Muscle layer of duodenum (tissue), 2 donors: ENCODE results near the gene PHLDB2.
A peak's percentile ranks its signal among the peaks of the same experiment; 100 is the strongest.

Experiments
- H3K27ac ChIP-seq: one replicate; pipeline ENCODE4 v1.7.0; 2013; ENCODE audit warnings: mild to moderate bottlenecking, low read length
- H3K27me3 ChIP-seq: one replicate; pipeline ENCODE4 v1.7.0; 2013; ENCODE audit warnings: low read depth, mild to moderate bottlenecking, control low read depth, low read length
- H3K36me3 ChIP-seq, 2 donors: one replicate each; pipeline ENCODE4 v1.7.0; 2013; ENCODE audit warnings: low read length in 2 of 2, control low read depth in 1 of 2, mild to moderate bottlenecking in 1 of 2; ENCODE audit not compliant: insufficient read depth in 2 of 2, control insufficient read depth in 1 of 2
- H3K4me1 ChIP-seq, 2 donors: one replicate each; pipeline ENCODE4 v1.7.0; 2013; ENCODE audit warnings: low read length in 2 of 2, mild to moderate bottlenecking in 2 of 2, control low read depth in 1 of 2, moderate library complexity in 1 of 2; ENCODE audit not compliant: insufficient read depth in 2 of 2, control insufficient read depth in 1 of 2
- H3K4me3 ChIP-seq, 2 donors: one replicate each; pipeline ENCODE4 v1.7.0; 2013; ENCODE audit warnings: low read length in 2 of 2, low read depth in 1 of 2, mild to moderate bottlenecking in 1 of 2
- H3K9me3 ChIP-seq, 2 donors: one replicate each; pipeline ENCODE4 v1.7.0; 2013; ENCODE audit warnings: low read length in 2 of 2, control low read depth in 1 of 2, mild to moderate bottlenecking in 1 of 2; ENCODE audit not compliant: control insufficient read depth in 1 of 2
- donor health status: healthy.

PHLDB2 gene

GRCh38 chr3:111882799-111883198 is 23.7 kb downstream of the PHLDB2 start:
- Histone ChIP-seq H3K9me3 (peaks cover 0 to 5% of the 10 kb centered on the region in 2 donors), H3K4me3 (no peak overlapping the region), H3K36me3 (peaks cover 5 to 9% of the 10 kb centered on the region in 2 donors), H3K27me3 (no peaks in the 10 kb centered on the region), H3K27ac (no peak overlapping the region), H3K4me1 (peaks cover 0 to 4% of the 10 kb centered on the region in 2 donors)

- Histone ChIP-seq H3K36me3 (peaks cover 5 to 9% of the 10 kb centered on the region in 2 donors), H3K4me3 (no peak overlapping the region), H3K27ac (no peak overlapping the region), H3K9me3 (peaks cover 0 to 5% of the 10 kb centered on the region in 2 donors), H3K4me1 (peaks cover 0 to 4% of the 10 kb centered on the region in 2 donors), H3K27me3 (no peaks in the 10 kb centered on the region)
Observed at GRCh38 chr3:111884411-111885018, 25.4 kb downstream of the PHLDB2 start.

- Histone ChIP-seq H3K27me3 (no peaks in the 10 kb centered on the region), H3K4me1 (peaks cover 0 to 4% of the 10 kb centered on the region in 2 donors), H3K27ac (no peak overlapping the region), H3K4me3 (no peak overlapping the region), H3K36me3 (peaks cover 5 to 9% of the 10 kb centered on the region in 2 donors), H3K9me3 (peaks cover 0 to 5% of the 10 kb centered on the region in 2 donors)
Observed at GRCh38 chr3:111885578-111885977, 26.5 kb downstream of the PHLDB2 start.

- peaks cover 0 to 3% of the 10 kb centered on the region in 2 donors for H3K4me1 ChIP-seq
- no peaks in the 10 kb centered on the region for H3K9me3 ChIP-seq
- no peak overlapping the region for H3K27ac ChIP-seq
- no peaks in the 10 kb centered on the region for H3K27me3 ChIP-seq
- peak overlapping the region in 1 of 2 donors; percentile 9 for H3K4me3 ChIP-seq
- H3K36me3 ChIP-seq = peaks cover 0 to 1% of the 10 kb centered on the region in 2 donors
Observed at GRCh38 chr3:111890051-111890580, 31.1 kb downstream of the PHLDB2 start.

- no peak overlapping the region for H3K27ac ChIP-seq
- H3K4me1 ChIP-seq = peaks cover 0 to 3% of the 10 kb centered on the region in 2 donors
- H3K36me3 ChIP-seq = no peaks in the 10 kb centered on the region
- no peaks in the 10 kb centered on the region for H3K27me3 ChIP-seq
- H3K4me3 ChIP-seq = no peak overlapping the region
- no peaks in the 10 kb centered on the region for H3K9me3 ChIP-seq
Observed at GRCh38 chr3:111892070-111892469, 33.0 kb downstream of the PHLDB2 start.

- H3K9me3 ChIP-seq = no peaks in the 10 kb centered on the region
- no peaks in the 10 kb centered on the region for H3K27me3 ChIP-seq
- no peak overlapping the region for H3K27ac ChIP-seq
- H3K36me3 ChIP-seq = peaks cover 0 to 7% of the 10 kb centered on the region in 2 donors
- H3K4me1 ChIP-seq = peaks cover 0 to 3% of the 10 kb centered on the region in 2 donors
- H3K4me3 ChIP-seq = no peak overlapping the region
Observed at GRCh38 chr3:111895071-111895470, 36.0 kb downstream of the PHLDB2 start.

GRCh38 chr3:111899966-111900365 is 40.9 kb downstream of the PHLDB2 start:
- Histone ChIP-seq H3K27me3 (no peaks in the 10 kb centered on the region), H3K9me3 (no peaks in the 10 kb centered on the region), H3K36me3 (peaks cover 0 to 7% of the 10 kb centered on the region in 2 donors), H3K4me1 (peaks cover 3 to 4% of the 10 kb centered on the region in 2 donors), H3K4me3 (no peak overlapping the region), H3K27ac (no peak overlapping the region)

- Histone ChIP-seq H3K36me3 (peaks cover 0 to 7% of the 10 kb centered on the region in 2 donors), H3K9me3 (no peaks in the 10 kb centered on the region), H3K4me3 (no peak overlapping the region), H3K27me3 (no peaks in the 10 kb centered on the region), H3K27ac (no peak overlapping the region), H3K4me1 (peaks cover 3 to 4% of the 10 kb centered on the region in 2 donors)
Observed at GRCh38 chr3:111901637-111902036, 42.6 kb downstream of the PHLDB2 start.

- Histone ChIP-seq H3K27me3 (no peaks in the 10 kb centered on the region), H3K27ac (no peak overlapping the region), H3K4me3 (no peak overlapping the region), H3K4me1 (peaks cover 3 to 4% of the 10 kb centered on the region in 2 donors), H3K36me3 (peaks cover 0 to 7% of the 10 kb centered on the region in 2 donors), H3K9me3 (no peaks in the 10 kb centered on the region)
Observed at GRCh38 chr3:111902534-111902933, 43.5 kb downstream of the PHLDB2 start.

- H3K36me3 ChIP-seq = peaks cover 0 to 7% of the 10 kb centered on the region in 2 donors
- no peaks in the 10 kb centered on the region for H3K27me3 ChIP-seq
- H3K9me3 ChIP-seq = no peaks in the 10 kb centered on the region
- H3K27ac ChIP-seq = no peak overlapping the region
- H3K4me3 ChIP-seq = no peak overlapping the region
- peaks cover 3 to 4% of the 10 kb centered on the region in 2 donors for H3K4me1 ChIP-seq
Observed at GRCh38 chr3:111903067-111903511, 44.0 kb downstream of the PHLDB2 start.

GRCh38 chr3:111904376-111905241 is 45.5 kb downstream of the PHLDB2 start:
- Histone ChIP-seq H3K27ac (peak overlapping the region; percentile 32), H3K9me3 (no peaks in the 10 kb centered on the region), H3K36me3 (no peaks in the 10 kb centered on the region), H3K4me1 (peaks cover 3 to 4% of the 10 kb centered on the region in 2 donors), H3K27me3 (no peaks in the 10 kb centered on the region), H3K4me3 (no peak overlapping the region)
